C4-2B (cell line): ENCODE measurements around the gene CTNNA2.

Experiments
- CTCF ChIP-seq: fragments of 450-650 bp; conservative IDR thresholded peaks from 2 replicates; pipeline ENCODE4 v1.5.1; 2017; ENCODE audit warnings: mild to moderate bottlenecking
- ZFX ChIP-seq: fragments of 450-650 bp; IDR thresholded peaks from 2 replicates; pipeline ENCODE4 v1.6.1; 2017

GRCh38 chr2:79855264-79856006, 342.6 kb downstream of the CTNNA2 start:
- TF ChIP-seq CTCF, result peak; percentile 69
- no peak for TF ChIP-seq ZFX
